H9 (cell line): ENCODE results near the gene MISP3. TPM values are rescaled to one million over a fixed set of nuclear protein-coding genes. Genes with fewer than 3 reads are reported as not detected.

Experiments used
- DNase-seq: peaks from one replicate; pipeline ENCODE4 v3.0.0-alpha.2; 2017
- H2AFZ ChIP-seq: one replicate; pipeline ENCODE4 v1.6.1; 2013; ENCODE audit warnings: mild to moderate bottlenecking, low read length, control low read depth, moderate library complexity
- H2AK5ac ChIP-seq: 2 replicates; pipeline ENCODE4 v1.6.1; 2013; ENCODE audit warnings: low read length, control low read depth, mixed read lengths; ENCODE audit not compliant: insufficient read length
- H2BK120ac ChIP-seq: one replicate; pipeline ENCODE4 v1.6.1; 2013; ENCODE audit warnings: low read depth, mild to moderate bottlenecking, low read length, control low read depth, inconsistent platforms; ENCODE audit not compliant: poor library complexity, severe bottlenecking
- H2BK12ac ChIP-seq: 2 replicates; pipeline ENCODE4 v1.6.1; 2013; ENCODE audit warnings: low read length, control low read depth, mixed read lengths, low read depth; ENCODE audit not compliant: insufficient read length
- H2BK15ac ChIP-seq: 2 replicates; pipeline ENCODE4 v1.6.1; 2013; ENCODE audit warnings: low read depth, low read length, control low read depth
- H2BK20ac ChIP-seq: one replicate; pipeline ENCODE4 v1.6.1; 2013; ENCODE audit warnings: low read depth, mild to moderate bottlenecking, low read length, control low read depth, inconsistent platforms; ENCODE audit not compliant: poor library complexity, severe bottlenecking
- H2BK5ac ChIP-seq: 2 replicates; pipeline ENCODE4 v1.6.1; 2013; ENCODE audit warnings: low read length, control low read depth, mixed read lengths; ENCODE audit not compliant: insufficient read length
- H3K14ac ChIP-seq: 2 replicates; pipeline ENCODE4 v1.6.1; 2013; ENCODE audit warnings: low read length, control low read depth; ENCODE audit not compliant: insufficient read depth
- H3K18ac ChIP-seq: 2 replicates; pipeline ENCODE4 v1.6.1; 2013; ENCODE audit warnings: low read depth, mild to moderate bottlenecking, mixed read lengths, low read length, control low read depth; ENCODE audit not compliant: insufficient read length
- H3K23ac ChIP-seq: 2 replicates; pipeline ENCODE4 v1.6.1; 2013; ENCODE audit warnings: low read length, control low read depth, mixed read lengths, low read depth; ENCODE audit not compliant: insufficient read length
- H3K23me2 ChIP-seq: 2 replicates; pipeline ENCODE4 v1.6.1; 2013; ENCODE audit warnings: low read depth, mild to moderate bottlenecking, mixed read lengths, low read length, control low read depth; ENCODE audit not compliant: insufficient read length, poor library complexity, severe bottlenecking
- H3K27ac ChIP-seq: 2 replicates; pipeline ENCODE4 v1.5.1; 2013; ENCODE audit warnings: low read length, control low read depth, mixed read lengths, low read depth; ENCODE audit not compliant: insufficient read length
- H3K27me3 ChIP-seq: 2 replicates; pipeline ENCODE4 v1.6.1; 2013; ENCODE audit warnings: low read length, control low read depth, inconsistent platforms; ENCODE audit not compliant: insufficient read depth
- H3K4ac ChIP-seq: 2 replicates; pipeline ENCODE4 v1.6.1; 2013; ENCODE audit warnings: low read depth, mild to moderate bottlenecking, control low read depth, inconsistent platforms, low read length, moderate library complexity
- H3K4me1 ChIP-seq: 2 replicates; pipeline ENCODE4 v1.6.1; 2013; ENCODE audit warnings: low read length, control low read depth, inconsistent platforms; ENCODE audit not compliant: insufficient read depth
- H3K4me2 ChIP-seq: 2 replicates; pipeline ENCODE4 v1.6.1; 2013; ENCODE audit warnings: low read length, control low read depth, mixed read lengths; ENCODE audit not compliant: insufficient read length, insufficient read depth
- H3K56ac ChIP-seq: 2 replicates; pipeline ENCODE4 v1.6.1; 2013; ENCODE audit warnings: low read depth, mild to moderate bottlenecking, mixed read lengths, low read length, control low read depth; ENCODE audit not compliant: insufficient read length
- H3K79me1 ChIP-seq: 2 replicates; pipeline ENCODE4 v1.6.1; 2013; ENCODE audit warnings: low read depth, mild to moderate bottlenecking, moderate library complexity, low read length, control low read depth, inconsistent platforms; ENCODE audit not compliant: insufficient read depth, poor library complexity, severe bottlenecking
- H3K79me2 ChIP-seq: 2 replicates; pipeline ENCODE4 v1.6.1; 2013; ENCODE audit warnings: low read length, control low read depth, inconsistent platforms; ENCODE audit not compliant: insufficient read depth
- H3K9ac ChIP-seq: 2 replicates; pipeline ENCODE4 v1.6.1; 2013; ENCODE audit warnings: low read length, control low read depth, mixed read lengths; ENCODE audit not compliant: insufficient read length; ENCODE audit errors: extremely low read depth
- H3K9me3 ChIP-seq: one replicate; pipeline ENCODE4 v1.6.1; 2013; ENCODE audit warnings: low read depth, low read length, inconsistent platforms; ENCODE audit not compliant: control insufficient read depth
- H3T11ph ChIP-seq: one replicate; pipeline ENCODE4 v1.6.1; 2013; ENCODE audit warnings: mild to moderate bottlenecking, low read length, control low read depth, inconsistent platforms
- H4K20me1 ChIP-seq: one replicate; pipeline ENCODE4 v1.6.1; 2013; ENCODE audit not compliant: control insufficient read depth, insufficient read length, insufficient read depth
- H4K5ac ChIP-seq: 2 replicates; pipeline ENCODE4 v1.6.1; 2013; ENCODE audit warnings: low read depth, mild to moderate bottlenecking, mixed read lengths, low read length, control low read depth; ENCODE audit not compliant: insufficient read length
- H4K8ac ChIP-seq: replicated peaks from 2 replicates; pipeline ENCODE4 v1.6.1; 2013; ENCODE audit warnings: low read length, control low read depth, mixed read lengths, low read depth; ENCODE audit not compliant: insufficient read length
- H4K91ac ChIP-seq: 2 replicates; pipeline ENCODE4 v1.6.1; 2013; ENCODE audit warnings: low read depth, mild to moderate bottlenecking, moderate library complexity, mixed read lengths, low read length, control low read depth; ENCODE audit not compliant: insufficient read length
- H3K27ac Mint-ChIP-seq, 3 experiments: 2 replicates in 2 of 3; 3 replicates in 1 of 3; pipeline ENCODE4 v1.8.0; 2020 to 2021; ENCODE audit warnings: mixed read lengths in 3 of 3, mild to moderate bottlenecking in 1 of 3, moderate library complexity in 1 of 3
- H3K27me3 Mint-ChIP-seq: 2 replicates; pipeline ENCODE4 v1.8.0; 2021; ENCODE audit warnings: low read depth, mild to moderate bottlenecking, moderate library complexity, mixed read lengths
- H3K36me3 Mint-ChIP-seq, 3 experiments: 2 replicates in 2 of 3; 3 replicates in 1 of 3; pipeline ENCODE4 v1.8.0; 2020 to 2021; ENCODE audit warnings: low read depth in 3 of 3, mixed read lengths in 3 of 3; ENCODE audit not compliant: insufficient read depth in 1 of 3
- H3K4me1 Mint-ChIP-seq, 2 experiments: 2 replicates each; pipeline ENCODE4 v1.8.0; 2020; ENCODE audit warnings: mixed read lengths in 2 of 2
- H3K4me3 Mint-ChIP-seq, 2 experiments: 2 replicates in 1 of 2; 3 replicates in 1 of 2; pipeline ENCODE4 v1.8.0; 2020 to 2021; ENCODE audit warnings: mild to moderate bottlenecking in 2 of 2, mixed read lengths in 2 of 2, moderate library complexity in 1 of 2
- H3K9me3 Mint-ChIP-seq, 2 experiments: 2 replicates in 1 of 2; 3 replicates in 1 of 2; pipeline ENCODE4 v1.8.0; 2020; ENCODE audit warnings: mild to moderate bottlenecking in 2 of 2, mixed read lengths in 2 of 2, moderate library complexity in 1 of 2
- CTCF ChIP-seq: fragments of 200-600 bp; sonication (generic); conservative IDR thresholded peaks from 3 replicates; pipeline ENCODE4 v1.8.0; 2021; ENCODE audit warnings: antibody characterized with exemption, mild to moderate bottlenecking
- WGBS: extraction: QIAGEN DNeasy Blood & Tissue Kit; methylation state at CpG from one replicate; pipeline ENCODE4 v1.1.7; 2013; ENCODE audit warnings: missing lambda C conversion rate, low lambda C conversion rate, mixed read lengths; ENCODE audit not compliant: insufficient read length; ENCODE audit errors: extremely low coverage; 5-methylcytosine and 5-hydroxymethylcytosine counted together
- total RNA-seq: library from RNA; stranded (reverse); gene quantifications from 2 replicates; pipeline ENCODE4 v1.2.1, GENCODE V29; 2021

MISP3 gene
- total RNA-seq, 1 experiment from 2014 or later, result 0.26 TPM

- Histone ChIP-seq H4K8ac (no peak overlapping the region), H3T11ph (no peak overlapping the region), H2BK120ac (no peak overlapping the region), H3K4me1 (no peaks in the 10 kb centered on the region), H2BK20ac (no peak overlapping the region), H4K91ac (no peak overlapping the region), H3K27ac (no peak overlapping the region), H3K4me2 (no peak overlapping the region), H3K27me3 (no peaks in the 10 kb centered on the region), H3K23me2 (peaks cover 8% of the 10 kb centered on the region), H3K9ac (no peak overlapping the region), H3K79me1 (no peaks in the 10 kb centered on the region), H3K9me3 (peaks cover 6% of the 10 kb centered on the region), H2AFZ (no peak overlapping the region), H3K14ac (no peak overlapping the region), H2AK5ac (no peak overlapping the region), H2BK12ac (no peak overlapping the region), H3K18ac (no peak overlapping the region), H2BK15ac (no peak overlapping the region), H3K79me2 (no peaks in the 10 kb centered on the region), H4K20me1 (no peaks in the 10 kb centered on the region), H3K4ac (no peak overlapping the region), H4K5ac (no peak overlapping the region), H3K23ac (no peak overlapping the region), H2BK5ac (no peak overlapping the region), H3K56ac (no peak overlapping the region)
- Mint-ChIP-seq H3K27me3 (peaks cover 20% of the 10 kb centered on the region), H3K4me3 (no peak overlapping the region), H3K27ac (no peak overlapping the region), H3K36me3 (peaks cover 6 to 26% (median 17%) of the 10 kb centered on the region in 3 experiments), H3K4me1 (peaks cover 7 to 9% of the 10 kb centered on the region in 2 experiments; a peak in 3 of 4 replicates), H3K9me3 (peaks cover 13 to 15% of the 10 kb centered on the region in 2 experiments)
- no peak for TF ChIP-seq CTCF
- DNase-seq, result no peak
- no CpG with 5 or more reads among the region's 7 CpGs for WGBS
These were observed 22.3 kb downstream of the MISP3 start for GRCh38 chr19:14094854-14095253.
